Gastrocnemius medialis (tissue), 4 donors: ENCODE measurements around the gene POLR2I. TPM values are rescaled to one million over a fixed set of nuclear protein-coding genes. Genes with fewer than 3 reads are reported as not detected.

Source experiments
- ATAC-seq, 2 donors: fragments of 150-250 bp; one replicate each; pipeline ENCODE4 v1.9.1; 2016
- DNase-seq, 2 donors: peaks; one replicate each; pipeline ENCODE4 v3.0.0-alpha.2; 2019
- H3K27ac ChIP-seq, 4 donors: fragments of 200-600 bp; sonication (generic); 1 replicate in 1 of 4; 2 replicates in 3 of 4; pipeline ENCODE4 v1.5.1; 2016 to 2018; ENCODE audit warnings: mild to moderate bottlenecking in 2 of 4, moderate library complexity in 1 of 4
- H3K27me3 ChIP-seq, 3 donors: fragments of 200-600 bp; sonication (generic) in 2 of 3; 1 replicate in 1 of 3; 2 replicates in 2 of 3; pipeline versions ENCODE4 v1.5.1 to v1.6.0; 2016 to 2019; ENCODE audit warnings: mild to moderate bottlenecking in 1 of 3, moderate library complexity in 1 of 3
- H3K36me3 ChIP-seq, 2 donors: fragments of 200-600 bp; sonication (generic) in 1 of 2; one replicate each; pipeline ENCODE4 v1.5.1; 2017 to 2018
- H3K4me1 ChIP-seq, 2 donors: fragments of 200-600 bp; sonication (generic) in 1 of 2; one replicate each; pipeline ENCODE4 v1.5.1; 2016 to 2017; ENCODE audit warnings: mild to moderate bottlenecking in 2 of 2
- H3K4me3 ChIP-seq, 4 donors: fragments of 200-600 bp; sonication (generic) in 3 of 4; 1 replicate in 1 of 4; 2 replicates in 3 of 4; pipeline ENCODE4 v1.5.1; 2016 to 2019; ENCODE audit warnings: mild to moderate bottlenecking in 2 of 4
- H3K9me3 ChIP-seq, 3 donors: fragments of 200-600 bp; sonication (generic) in 2 of 3; 1 replicate in 1 of 3; 2 replicates in 2 of 3; pipeline ENCODE4 v1.5.1; 2016 to 2019
- POLR2A ChIP-seq, 2 donors: fragments of 450-650 bp; IDR thresholded peaks; one replicate each; pipeline ENCODE4 v1.6.1; 2017; ENCODE audit warnings: antibody characterized with exemption in 2 of 2, mild to moderate bottlenecking in 2 of 2, moderate library complexity in 2 of 2
- in situ Hi-C, 4 donors: fragments of 200-750 bp; cut with MboI; loops; one replicate each; pipeline versions ENCODE4 v1.15.0 to v1.8.0; 2017; ENCODE audit warnings: low sequenced_read_pairs in 4 of 4
- intact Hi-C: fragments of 100-400 bp; cut with DNase I; formaldehyde crosslinking; loops from one replicate; pipeline ENCODE4 v1.15.1; 2023; ENCODE audit warnings: low total_unique reads
- total RNA-seq, 4 donors: library from RNA; depleted of rRNA; stranded (reverse); fragments of >200 nt; gene quantifications; one replicate each; pipeline versions ENCODE4 v1.1.0 to v1.2.3, GENCODE V29; 2016
- TF ChIP-seq, protein P1 (sequence below), 5 experiments: fragments of 450-650 bp in 3 of 5; fragments of 200-600 bp in 2 of 5; sonication (generic) in 2 of 5; IDR thresholded peaks in 4 of 5; conservative IDR thresholded peaks in 1 of 5; 1 replicate in 4 of 5; 2 replicates in 1 of 5; pipeline ENCODE4 v1.5.1; 2016 to 2019; ENCODE audit warnings: antibody characterized with exemption in 5 of 5, mild to moderate bottlenecking in 3 of 5, moderate library complexity in 3 of 5

The POLR2I gene
- total RNA-seq, 4 donors from 2014 or later = 61.0 to 88.7 (median 79.4) TPM

DNA sequence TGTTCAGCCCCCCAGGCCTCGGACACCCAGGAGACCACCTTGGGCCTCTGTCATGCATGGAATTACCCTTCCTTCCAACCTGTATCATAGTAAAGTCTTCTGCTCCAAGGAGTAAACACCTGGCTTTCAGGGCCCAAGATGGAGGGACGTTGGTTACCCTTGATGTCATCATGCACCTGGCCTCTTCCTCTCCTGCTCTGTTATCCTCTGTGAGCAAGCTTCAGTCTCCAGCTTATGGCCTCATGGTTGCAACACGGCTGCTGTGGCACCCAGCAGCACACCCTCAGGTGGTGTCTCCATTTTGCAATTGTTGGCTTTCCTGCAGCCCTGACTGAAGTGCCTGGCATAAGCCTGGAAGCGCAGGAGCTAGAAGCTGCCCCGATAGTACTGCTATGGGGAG, 7.7 kb downstream of the POLR2I start:
- no peak for ATAC-seq

DNA sequence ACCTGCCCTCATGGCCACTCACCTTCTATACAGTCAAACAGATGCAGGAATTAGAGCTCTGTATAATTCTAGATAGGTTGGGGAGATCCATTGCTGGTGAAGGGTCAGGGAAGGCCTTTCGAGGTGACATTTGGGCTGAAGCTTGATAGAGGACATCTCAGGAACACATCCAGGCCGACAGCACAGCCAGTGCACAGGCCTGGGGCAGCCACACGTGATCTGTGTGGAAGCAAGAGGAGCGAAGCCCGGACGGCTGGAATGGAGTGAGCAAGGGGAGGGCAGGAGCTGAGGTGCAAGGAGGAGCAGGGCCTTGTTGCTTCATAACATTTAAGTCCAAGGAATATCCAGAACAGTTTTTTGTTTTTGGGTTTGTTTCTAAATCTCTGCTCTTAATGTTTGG, 8.2 kb downstream of the POLR2I start:
- intact Hi-C loops = no loop called here

More for the DNA sequence above, 7.7 kb downstream of the POLR2I start:
- H3K27ac ChIP-seq = no peak overlapping the region
- no peak overlapping the region for H3K4me3 ChIP-seq
- in situ Hi-C loops (no loop called here), intact Hi-C loops (no loop called here)
- peaks cover 2 to 19% of the 10 kb centered on the region in 2 donors for H3K4me1 ChIP-seq
- no peak for TF ChIP-seq POLR2A (IDR thresholded peaks at IDR 0.05)
- TF ChIP-seq, protein P1, sequence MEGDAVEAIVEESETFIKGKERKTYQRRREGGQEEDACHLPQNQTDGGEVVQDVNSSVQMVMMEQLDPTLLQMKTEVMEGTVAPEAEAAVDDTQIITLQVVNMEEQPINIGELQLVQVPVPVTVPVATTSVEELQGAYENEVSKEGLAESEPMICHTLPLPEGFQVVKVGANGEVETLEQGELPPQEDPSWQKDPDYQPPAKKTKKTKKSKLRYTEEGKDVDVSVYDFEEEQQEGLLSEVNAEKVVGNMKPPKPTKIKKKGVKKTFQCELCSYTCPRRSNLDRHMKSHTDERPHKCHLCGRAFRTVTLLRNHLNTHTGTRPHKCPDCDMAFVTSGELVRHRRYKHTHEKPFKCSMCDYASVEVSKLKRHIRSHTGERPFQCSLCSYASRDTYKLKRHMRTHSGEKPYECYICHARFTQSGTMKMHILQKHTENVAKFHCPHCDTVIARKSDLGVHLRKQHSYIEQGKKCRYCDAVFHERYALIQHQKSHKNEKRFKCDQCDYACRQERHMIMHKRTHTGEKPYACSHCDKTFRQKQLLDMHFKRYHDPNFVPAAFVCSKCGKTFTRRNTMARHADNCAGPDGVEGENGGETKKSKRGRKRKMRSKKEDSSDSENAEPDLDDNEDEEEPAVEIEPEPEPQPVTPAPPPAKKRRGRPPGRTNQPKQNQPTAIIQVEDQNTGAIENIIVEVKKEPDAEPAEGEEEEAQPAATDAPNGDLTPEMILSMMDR (IDR thresholded peaks at IDR 0.05 in 4 of 5, conservative IDR thresholded peaks at IDR 0.05 in 1 of 5) = no peak
- no peaks in the 10 kb centered on the region for H3K9me3 ChIP-seq
- H3K27me3 ChIP-seq = no peaks in the 10 kb centered on the region
- peaks cover 0 to 16% of the 10 kb centered on the region in 2 donors for H3K36me3 ChIP-seq
- no peak for DNase-seq

DNA sequence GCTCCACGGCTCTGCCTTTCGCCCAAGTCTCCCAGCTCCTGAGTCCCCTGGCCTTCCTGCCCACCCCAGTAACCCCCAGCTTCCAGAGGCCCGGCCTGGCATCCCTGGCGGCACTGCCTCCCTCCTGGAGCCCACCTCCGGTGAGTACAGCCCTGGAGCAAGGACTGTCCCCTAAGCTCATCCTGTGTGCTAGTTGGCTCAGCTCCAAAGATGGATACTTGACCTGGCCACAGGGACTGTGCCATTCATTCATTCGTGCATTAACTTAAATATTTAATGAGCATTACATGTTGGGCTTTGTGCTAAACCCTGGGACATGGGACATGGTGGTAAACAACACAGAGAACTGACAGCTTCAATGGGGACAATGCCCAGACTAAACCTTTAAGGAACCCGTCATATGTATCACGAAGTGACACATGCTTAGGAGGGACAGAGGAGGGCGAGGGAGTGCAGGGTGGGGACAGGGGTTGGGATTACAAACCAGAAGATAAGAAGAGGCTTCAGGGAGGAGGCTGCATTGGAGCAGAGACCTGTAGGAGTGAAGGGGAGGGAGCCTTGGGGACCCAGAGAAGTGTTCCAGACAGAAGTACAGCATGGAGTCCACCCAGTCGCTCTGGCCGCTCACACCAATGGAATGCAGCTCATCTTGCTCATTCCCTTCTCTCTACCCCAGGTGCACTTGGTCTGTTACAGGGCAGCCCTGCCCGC, 10.7 kb downstream of the POLR2I start:
- in situ Hi-C loops = no loop called here
- ATAC-seq (no peak), DNase-seq (no peak)
- H3K36me3 ChIP-seq = no peaks in the 10 kb centered on the region
- peak overlapping the region in 2 of 4 donors; percentile 38 to 42 for H3K27ac ChIP-seq
- peaks cover 27 to 41% of the 10 kb centered on the region in 2 donors for H3K4me1 ChIP-seq
- intact Hi-C loops = loop anchor here (5.0 kb wide), 1 partner anchor 42 kb away; no protein-coding TSS in a partner anchor
- no peaks in the 10 kb centered on the region for H3K27me3 ChIP-seq
- TF ChIP-seq POLR2A (IDR thresholded peaks at IDR 0.05) = no peak
- TF ChIP-seq, protein P1 (IDR thresholded peaks at IDR 0.05 in 4 of 5, conservative IDR thresholded peaks at IDR 0.05 in 1 of 5) = no peak
- H3K9me3 ChIP-seq = no peaks in the 10 kb centered on the region
- no peak overlapping the region for H3K4me3 ChIP-seq

More for the DNA sequence above, 8.2 kb downstream of the POLR2I start:
- Histone ChIP-seq H3K4me1 (peaks cover 7 to 23% of the 10 kb centered on the region in 2 donors), H3K4me3 (no peak overlapping the region), H3K36me3 (peaks cover 0 to 10% of the 10 kb centered on the region in 2 donors), H3K27ac (peak overlapping the region in 1 of 4 donors; percentile 59), H3K27me3 (no peaks in the 10 kb centered on the region), H3K9me3 (no peaks in the 10 kb centered on the region)
- TF ChIP-seq, protein P1 (IDR thresholded peaks at IDR 0.05 in 4 of 5, conservative IDR thresholded peaks at IDR 0.05 in 1 of 5) = no peak
- TF ChIP-seq POLR2A (IDR thresholded peaks at IDR 0.05) = no peak
- DNase-seq (no peak), ATAC-seq (no peak)
- in situ Hi-C loops = no loop called here

DNA sequence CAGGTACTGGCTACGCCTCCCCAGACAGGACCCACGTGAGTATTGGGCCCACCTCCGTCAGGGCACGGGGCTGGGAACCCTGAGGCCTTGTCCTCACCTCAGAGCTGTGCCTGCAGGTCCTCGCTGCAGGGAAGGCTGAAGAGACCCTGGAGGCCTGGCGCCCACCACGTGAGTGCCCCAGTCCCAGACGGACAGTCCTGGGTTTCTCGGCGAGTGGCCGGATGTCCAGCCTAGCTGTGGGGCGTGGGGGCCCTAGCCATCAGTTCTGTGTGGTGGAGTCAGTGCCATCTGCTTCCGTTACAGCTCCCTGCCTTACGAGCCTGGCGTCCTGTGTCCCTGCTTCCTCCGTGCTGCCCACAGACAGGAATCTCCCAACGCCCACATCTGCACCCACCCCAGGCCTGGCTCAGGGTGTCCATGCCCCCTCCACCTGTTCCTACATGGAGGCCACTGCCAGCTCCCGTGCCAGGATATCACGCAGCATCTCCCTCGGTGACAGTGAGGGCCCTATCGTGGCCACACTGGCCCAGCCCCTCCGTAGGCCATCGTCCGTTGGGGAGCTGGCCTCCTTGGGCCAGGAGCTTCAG, 11.5 kb downstream of the POLR2I start:
- no peaks in the 10 kb centered on the region for H3K27me3 ChIP-seq
- H3K27ac ChIP-seq = peak overlapping the region in 2 of 4 donors; percentile 38 to 76
- in situ Hi-C loops = no loop called here
- H3K4me1 ChIP-seq = peaks cover 27 to 41% of the 10 kb centered on the region in 2 donors
- intact Hi-C loops = loop anchor here (5.0 kb wide), 1 partner anchor 41 kb away; no protein-coding TSS in a partner anchor
- H3K36me3 ChIP-seq = no peaks in the 10 kb centered on the region
- TF ChIP-seq, protein P1 (IDR thresholded peaks at IDR 0.05 in 4 of 5, conservative IDR thresholded peaks at IDR 0.05 in 1 of 5) = no peak
- no peak for TF ChIP-seq POLR2A (IDR thresholded peaks at IDR 0.05)
- H3K4me3 ChIP-seq = no peak overlapping the region
- no peak for ATAC-seq
- H3K9me3 ChIP-seq = no peaks in the 10 kb centered on the region
- DNase-seq = no peak
